GM19324 (cell line): ENCODE measurements around the gene ATXN3L.
"Not testable (repeated sequence)": the region's sequence is repeated elsewhere in the genome, so short reads cannot be mapped to it uniquely, and the experiment has no call there.

Source experiments
- ATAC-seq: cut with Tn5 transposase; IDR thresholded peaks from one replicate; pipeline ENCODE4 v1.9.1; 2021; ENCODE audit warnings: mild to moderate bottlenecking, moderate library complexity; ENCODE audit not compliant: unreplicated experiment, low FRiP score

ATXN3L gene

GRCh38 chrX:13309631-13310030, 10.2 kb downstream of the ATXN3L start:
- ATAC-seq = no peak

GRCh38 chrX:13307041-13307440, 12.8 kb downstream of the ATXN3L start:
- ATAC-seq = no peak

GRCh38 chrX:13305108-13305507, 14.7 kb downstream of the ATXN3L start:
- ATAC-seq = no peak

DNA sequence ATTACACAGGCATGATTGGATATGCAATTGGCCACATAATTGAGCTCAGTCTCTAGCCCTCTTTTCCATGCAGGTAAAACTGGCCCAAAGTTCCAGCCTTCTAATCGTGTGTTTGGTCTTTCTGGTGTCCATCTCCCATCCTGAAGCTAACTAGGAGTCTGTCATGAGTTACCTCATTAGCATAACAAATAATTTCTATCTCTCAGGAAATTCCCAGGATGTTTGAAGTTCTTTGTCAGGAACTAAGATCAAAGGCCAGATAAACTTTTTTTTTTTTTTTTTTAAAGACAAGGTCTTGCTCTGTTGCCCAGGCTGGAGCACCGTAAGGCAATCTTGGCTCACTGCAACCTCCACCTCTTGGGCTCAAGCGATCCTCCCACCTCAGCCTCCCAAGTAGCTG, 15.8 kb downstream of the ATXN3L start:
- no peak for ATAC-seq

- ATAC-seq = not testable (repeated sequence)
Observed at GRCh38 chrX:13303248-13303647, 16.6 kb downstream of the ATXN3L start.

DNA sequence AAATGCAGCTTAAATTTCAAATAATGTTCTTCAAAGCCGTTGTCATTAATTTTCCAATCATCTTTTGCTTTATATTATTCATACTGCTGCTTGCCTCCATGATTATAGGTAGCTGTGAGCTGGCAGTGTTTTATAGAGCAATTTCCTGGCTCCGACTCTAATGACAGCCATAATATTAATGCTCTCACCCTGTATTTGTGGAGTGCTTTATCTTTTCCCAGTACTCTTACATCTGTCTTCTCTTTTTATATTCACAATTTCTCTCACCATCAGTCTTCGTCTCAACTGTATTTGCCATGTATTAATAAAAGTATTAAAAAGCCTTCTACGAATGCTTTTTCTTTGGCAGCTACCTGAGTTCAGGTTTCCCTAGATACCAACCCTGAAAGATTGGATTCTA, 21.0 kb downstream of the ATXN3L start:
- ATAC-seq = no peak

DNA sequence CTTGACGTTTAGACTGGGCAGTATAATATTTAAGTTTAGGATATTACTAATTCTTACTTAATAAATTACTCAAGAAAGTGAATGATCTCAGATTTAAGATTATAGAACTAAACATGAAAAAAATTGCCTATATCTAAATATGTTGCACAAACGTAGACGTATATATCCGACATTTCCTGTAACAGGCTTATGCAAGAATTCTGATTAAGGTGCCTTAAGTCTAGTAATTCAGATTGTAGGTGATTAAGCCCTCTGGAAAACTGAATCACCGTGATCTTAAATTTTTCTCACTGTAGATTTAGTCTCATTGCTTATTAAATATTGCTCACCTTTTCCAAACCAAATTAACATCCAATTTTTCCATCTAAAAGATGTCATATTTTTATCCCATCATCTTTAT, 24.0 kb downstream of the ATXN3L start:
- ATAC-seq = no peak

DNA sequence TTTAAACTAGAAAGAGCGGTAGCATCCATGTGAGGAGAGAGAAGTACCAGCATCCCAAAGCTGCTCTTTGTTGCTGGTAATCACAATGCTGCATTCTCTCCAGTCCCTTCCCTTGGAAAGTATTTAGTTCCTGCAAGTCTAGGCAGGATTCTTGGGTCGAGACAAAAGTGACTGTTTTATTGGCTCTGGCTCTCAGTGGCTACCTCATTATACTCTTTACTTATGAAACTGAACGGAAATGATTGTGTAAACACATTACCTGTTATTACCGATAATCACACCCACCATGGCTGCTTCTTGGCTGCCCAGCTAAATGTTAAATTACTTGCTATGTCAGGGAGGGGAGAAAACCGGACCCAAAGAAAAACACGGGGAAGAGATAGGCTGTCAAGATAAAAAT, 26.2 kb downstream of the ATXN3L start:
- no peak for ATAC-seq

DNA sequence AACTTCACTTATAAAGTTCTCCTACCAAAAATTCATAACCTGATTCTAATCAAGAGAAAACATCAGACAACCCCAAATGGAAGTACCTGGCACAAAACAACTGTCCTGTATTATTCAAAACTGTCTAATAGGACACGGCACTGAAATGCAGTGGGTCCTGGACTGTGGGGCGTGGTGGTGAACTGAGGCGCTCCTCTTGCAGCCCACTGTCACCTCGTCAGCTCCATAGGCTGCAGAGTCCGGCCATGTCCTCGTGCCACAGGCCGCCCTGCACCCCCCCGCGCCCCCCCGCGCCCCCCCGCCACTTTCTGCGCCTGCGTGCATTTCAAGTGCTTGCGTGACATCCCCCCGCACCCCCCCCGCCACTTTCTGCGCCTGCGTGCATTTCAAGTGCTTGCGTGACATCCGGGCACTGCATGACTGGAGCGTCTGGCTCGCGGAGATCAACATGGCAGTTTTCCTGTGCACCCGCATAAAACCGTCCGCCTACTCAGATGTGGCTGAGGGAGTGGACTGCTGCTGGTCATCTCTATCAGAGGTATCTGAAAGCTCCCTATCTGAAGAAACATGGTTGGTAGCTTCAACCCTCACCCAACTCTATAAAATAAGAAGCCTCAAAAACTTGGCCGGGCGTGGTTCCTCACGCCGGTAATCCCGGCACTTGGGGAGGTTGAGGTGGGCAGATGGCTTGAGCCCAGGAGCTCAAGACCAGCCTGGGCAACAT, 28.8 kb downstream of the ATXN3L start:
- ATAC-seq = no peak

- no peak for ATAC-seq
Observed at GRCh38 chrX:13288671-13289070, 31.2 kb downstream of the ATXN3L start.

DNA sequence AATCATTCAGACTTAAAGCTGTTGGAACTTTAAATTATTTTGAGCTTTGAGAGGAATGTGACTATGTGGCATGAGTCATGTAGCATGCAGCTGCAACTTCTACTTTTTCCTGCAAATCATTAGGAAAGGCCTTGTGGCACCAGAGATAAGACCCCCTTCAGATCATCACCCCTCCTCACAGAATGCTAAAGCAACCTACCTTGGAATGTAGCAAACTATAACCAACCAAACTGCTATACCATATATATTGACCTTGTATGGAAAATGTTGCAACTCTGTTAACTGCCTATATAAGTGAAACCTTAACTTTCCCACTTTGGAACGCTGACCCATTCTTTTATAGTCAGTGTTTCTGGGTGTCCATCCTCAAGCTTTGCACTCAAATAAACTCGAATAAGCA, 32.0 kb downstream of the ATXN3L start:
- no peak for ATAC-seq

DNA sequence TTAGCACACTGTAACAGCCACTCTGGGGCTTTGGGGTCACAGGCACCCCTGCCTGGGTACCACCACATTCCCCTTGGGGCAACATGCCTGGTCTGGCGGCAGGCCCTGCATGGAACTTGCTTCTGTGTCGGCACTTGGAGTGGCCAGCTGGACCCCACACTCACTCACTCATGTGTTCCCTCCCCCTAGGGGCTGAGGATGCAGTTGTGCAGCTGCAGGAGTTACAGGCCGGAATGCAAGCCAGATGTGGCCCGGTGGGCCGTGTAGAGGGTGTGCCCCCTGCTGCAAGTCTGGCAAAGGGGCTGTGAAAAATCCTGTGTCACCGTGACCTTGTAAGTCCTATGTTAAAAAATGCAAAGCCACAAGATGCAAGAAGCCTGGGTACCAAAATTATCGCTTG, 34.2 kb downstream of the ATXN3L start:
- ATAC-seq = no peak

DNA sequence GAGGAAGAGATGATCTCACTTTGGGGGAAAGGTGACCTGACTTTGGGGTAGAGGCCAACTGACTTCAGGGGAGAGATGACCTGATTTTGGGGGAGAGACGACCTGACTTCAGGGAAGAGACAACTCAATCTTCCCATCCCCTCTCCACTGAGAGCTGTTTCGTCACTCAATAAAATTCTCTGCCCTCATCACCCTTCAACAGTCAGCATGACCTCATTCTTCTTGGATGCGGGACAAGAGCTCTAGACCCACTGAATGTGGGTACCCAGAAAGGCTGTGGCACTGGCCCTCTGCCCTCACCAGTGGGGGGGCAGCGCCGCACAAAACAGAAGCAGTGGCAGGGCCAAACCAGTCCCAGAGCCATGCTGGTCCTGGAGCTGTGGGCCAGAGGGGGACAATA, 34.6 kb downstream of the ATXN3L start:
- no peak for ATAC-seq

GRCh38 chrX:13284570-13284969, 35.3 kb downstream of the ATXN3L start:
- ATAC-seq = no peak

DNA sequence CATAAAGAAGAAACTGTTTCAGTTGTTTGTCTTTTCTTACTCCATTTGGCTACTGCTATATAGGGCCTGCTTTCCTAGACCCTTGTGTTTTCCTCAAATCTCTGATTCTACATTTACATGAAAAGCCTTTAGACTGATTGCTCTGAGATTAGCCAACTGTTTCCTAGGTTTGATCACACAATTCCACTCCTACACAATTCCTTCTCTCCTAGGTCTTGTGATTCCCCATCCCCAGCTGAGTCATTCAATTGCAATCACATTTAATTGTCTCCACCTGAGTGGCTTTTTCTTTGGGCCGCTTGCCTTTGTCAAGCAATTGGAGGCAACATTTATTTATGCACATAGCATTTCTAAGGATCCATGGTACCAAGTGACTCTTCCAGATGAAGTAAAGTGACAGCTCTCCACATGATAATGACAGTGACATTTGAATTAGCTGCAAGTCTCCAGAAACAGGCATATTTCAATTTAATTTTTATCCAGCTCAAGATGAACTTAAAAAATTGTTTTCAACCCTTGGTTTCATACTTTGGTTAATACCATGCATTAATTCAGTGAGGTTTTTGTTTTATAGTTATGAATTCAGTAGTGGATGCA, 35.8 kb downstream of the ATXN3L start:
- ATAC-seq = no peak

DNA sequence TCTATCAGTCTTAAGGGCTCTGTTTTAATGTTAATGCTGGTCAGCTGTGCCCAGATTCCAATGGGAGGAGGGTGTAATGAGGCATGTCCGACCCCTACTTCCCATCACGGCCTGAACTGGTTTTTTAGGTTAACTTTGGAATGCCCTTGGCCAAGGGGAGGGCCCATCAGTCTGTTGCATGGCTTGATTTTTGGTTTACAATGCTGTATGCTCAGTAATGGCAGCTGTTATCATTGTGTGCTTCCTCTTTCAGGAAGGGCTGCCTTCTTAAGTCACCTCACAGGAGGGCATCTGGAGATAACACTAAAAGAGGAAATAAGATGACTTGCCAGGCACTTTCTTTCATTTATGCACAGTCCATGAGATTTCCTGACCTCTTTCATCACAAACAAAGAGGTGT, 36.3 kb downstream of the ATXN3L start:
- ATAC-seq = no peak

GRCh38 chrX:13281289-13281688, 38.6 kb downstream of the ATXN3L start:
- no peak for ATAC-seq

GRCh38 chrX:13279279-13280018, 40.4 kb downstream of the ATXN3L start:
- ATAC-seq = no peak

GRCh38 chrX:13277539-13277938, 42.3 kb downstream of the ATXN3L start:
- ATAC-seq = no peak

- no peak for ATAC-seq
Observed at GRCh38 chrX:13276991-13277390, 42.9 kb downstream of the ATXN3L start.

DNA sequence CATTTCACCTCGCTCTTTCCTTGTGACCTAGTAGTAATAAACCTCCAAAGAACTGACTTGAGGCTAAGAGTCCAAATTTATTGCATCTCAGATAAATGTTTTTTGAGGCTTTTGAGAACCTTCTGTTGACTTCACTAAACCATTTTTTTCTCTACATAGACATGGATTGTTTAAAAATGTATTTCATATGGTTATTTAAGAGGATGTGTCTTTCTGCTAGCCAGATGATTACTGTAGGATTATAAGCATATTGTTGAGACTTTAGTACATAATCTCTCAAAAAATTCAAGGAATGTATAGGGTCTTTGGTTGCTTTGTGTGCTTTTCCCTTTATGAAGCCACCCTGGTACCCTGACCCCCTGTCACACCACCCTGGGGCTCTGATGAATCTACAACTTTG, 44.8 kb downstream of the ATXN3L start:
- ATAC-seq = no peak

DNA sequence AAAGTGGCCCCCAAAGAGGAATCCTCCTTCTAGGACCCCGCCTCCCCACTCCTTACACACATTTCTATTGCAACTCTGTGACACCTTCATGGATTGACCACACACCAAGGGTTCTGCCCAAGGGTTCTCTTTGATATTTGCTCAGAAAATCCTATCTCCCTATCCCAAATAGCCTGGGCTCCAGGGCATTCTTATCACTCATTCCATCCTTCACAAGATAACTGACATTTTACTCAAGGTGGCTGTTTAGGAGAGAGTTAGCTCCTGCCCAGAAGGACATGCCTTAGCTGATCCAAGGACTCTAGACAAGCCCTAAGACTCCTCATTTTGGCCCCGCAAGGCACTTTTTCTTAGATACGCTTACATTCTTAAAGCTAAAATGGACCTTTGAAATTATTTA, 47.4 kb downstream of the ATXN3L start:
- ATAC-seq = no peak
